HG03378 (cell line): ENCODE measurements around the gene KRTAP19-5.
"Not testable (repeated sequence)": the region's sequence is repeated elsewhere in the genome, so short reads cannot be mapped to it uniquely, and the experiment has no call there.

Experiments used
- ATAC-seq: cut with Tn5 transposase; IDR thresholded peaks from one replicate; pipeline ENCODE4 v1.9.1; 2021; ENCODE audit warnings: mild to moderate bottlenecking, moderate library complexity; ENCODE audit not compliant: unreplicated experiment

Gene KRTAP19-5

DNA sequence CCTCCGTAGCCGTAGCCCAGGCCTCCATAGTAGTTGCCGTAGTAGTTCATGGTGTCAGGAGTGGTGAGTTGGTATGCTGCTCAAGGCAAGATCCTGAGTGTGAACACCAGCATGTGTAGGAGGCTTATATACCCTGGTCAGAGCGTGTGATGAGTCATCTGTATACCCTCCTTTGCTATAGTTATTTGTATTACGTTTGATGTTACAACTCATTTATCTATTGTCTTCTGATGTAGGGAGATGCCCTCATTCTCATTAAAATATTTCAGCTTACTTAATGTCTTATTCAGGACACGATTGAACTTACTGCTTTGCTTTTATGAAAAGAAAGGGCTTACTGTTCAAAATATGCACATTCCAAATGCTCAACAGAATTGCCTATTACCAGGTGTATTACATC lies at the start of gene KRTAP19-5:
KRTAP19-5 (minus strand) TSS at position 101 of the 400 bp plus-strand sequence; CDS start at position 50, 51 bp downstream.
- ATAC-seq: no peak

DNA sequence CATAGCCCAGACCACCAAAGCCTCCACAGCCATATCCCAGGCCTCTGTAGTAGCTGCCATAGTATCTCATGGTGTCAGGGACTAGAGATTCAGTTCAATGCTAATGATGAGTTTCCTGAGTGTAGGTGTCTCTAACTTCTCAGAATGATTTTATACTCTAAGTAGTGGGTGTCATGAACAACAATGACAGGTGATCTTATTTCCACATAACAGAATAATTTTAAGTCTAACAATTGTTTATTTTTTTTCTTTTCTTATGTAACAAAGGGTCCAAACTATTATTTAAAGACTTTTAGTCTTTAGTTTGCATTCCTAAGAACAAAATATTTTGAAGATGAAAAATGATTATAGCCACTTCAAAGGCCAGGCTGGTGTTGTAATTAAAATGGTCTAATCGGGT lies 39.8 kb upstream of the KRTAP19-5 start, which contains the start of gene KRTAP19-6:
KRTAP19-6 (minus strand) TSS at position 101 of the 400 bp plus-strand sequence; CDS start at position 70, 31 bp downstream.
- ATAC-seq: no peak

GRCh38 chr21:30518876-30519275 lies 16.9 kb upstream of the KRTAP19-5 start:
- ATAC-seq: no peak

GRCh38 chr21:30515681-30516080 lies 13.7 kb upstream of the KRTAP19-5 start:
- ATAC-seq: no peak

GRCh38 chr21:30505621-30506205 lies 3.8 kb upstream of the KRTAP19-5 start:
- ATAC-seq: not testable (repeated sequence)

DNA sequence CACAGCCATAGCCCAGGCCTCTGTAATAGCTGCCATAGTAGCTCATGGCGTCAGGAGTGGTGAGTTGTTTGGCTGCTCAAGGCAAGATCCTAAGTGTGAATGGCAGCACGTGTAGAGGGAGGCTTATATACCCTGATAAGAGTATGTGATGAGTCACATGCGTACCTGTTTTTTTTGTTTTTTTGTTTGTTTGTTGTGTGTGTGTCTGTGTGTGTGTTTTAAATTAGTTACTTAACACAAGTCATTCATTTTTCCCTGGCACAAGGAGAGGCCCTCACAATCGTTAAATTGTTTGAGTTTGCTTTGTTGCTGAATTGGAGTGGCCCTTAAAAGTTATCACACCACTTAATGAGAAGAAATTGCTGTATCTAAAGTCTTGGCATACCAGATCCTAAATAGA lies 4.9 kb downstream of the KRTAP19-5 start, which contains the start of gene KRTAP19-4:
KRTAP19-4 (minus strand) TSS at position 101 of the 400 bp plus-strand sequence; CDS start at position 46, 55 bp downstream.
- no peak for ATAC-seq

GRCh38 chr21:30491963-30492428 lies 9.9 kb downstream of the KRTAP19-5 start, which contains the start of gene KRTAP19-3:
KRTAP19-3 (minus strand) TSS chr21:30492013; CDS start chr21:30491957, 56 bp downstream.
- no peak for ATAC-seq

DNA sequence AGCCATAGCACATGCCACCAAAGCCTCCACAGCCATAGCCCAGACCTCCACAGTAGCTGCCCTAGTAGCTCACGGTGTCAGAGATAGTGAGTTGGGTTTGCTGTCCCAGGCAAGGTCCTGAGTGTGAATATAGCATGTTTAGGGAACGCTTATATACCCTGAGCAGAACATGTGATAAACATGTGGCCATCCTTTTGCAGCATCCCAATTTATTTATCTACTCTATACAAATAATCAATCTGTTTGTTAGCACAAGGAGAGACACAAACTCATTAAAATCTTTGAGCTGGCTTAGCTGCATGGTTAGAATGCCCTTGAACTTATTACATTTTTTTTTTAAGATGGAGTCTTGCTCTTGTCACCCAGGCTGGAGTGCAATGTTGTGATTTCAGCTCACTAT lies 14.6 kb downstream of the KRTAP19-5 start, which contains the start of gene KRTAP19-2:
KRTAP19-2 (minus strand) TSS at position 101 of the 400 bp plus-strand sequence; CDS start at position 13, 88 bp downstream.
- no peak for ATAC-seq

GRCh38 chr21:30486180-30486579 lies 15.8 kb downstream of the KRTAP19-5 start:
- no peak for ATAC-seq

DNA sequence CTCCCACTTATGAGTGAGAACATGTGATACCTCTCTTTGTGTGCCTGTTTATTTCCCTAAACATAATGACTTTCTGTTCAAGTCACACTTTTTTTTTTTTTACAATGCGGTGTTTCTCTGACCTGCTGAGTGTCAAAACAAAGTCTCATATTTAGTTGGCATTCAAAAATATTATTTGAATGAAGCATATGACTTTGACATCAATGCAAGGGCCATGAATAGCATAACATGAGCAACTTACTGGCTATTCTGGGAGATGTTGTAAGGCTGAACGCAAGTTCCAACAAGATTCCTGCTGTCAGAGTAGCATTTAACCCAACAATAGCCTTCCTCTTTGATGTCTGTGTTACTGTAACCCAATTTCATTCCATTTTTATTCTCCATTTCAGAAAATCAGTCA lies 19.8 kb downstream of the KRTAP19-5 start:
- no peak for ATAC-seq

- ATAC-seq: no peak
These were observed 21.8 kb downstream of the KRTAP19-5 start, which contains the start of gene KRTAP19-1 for GRCh38 chr21:30480145-30480544. KRTAP19-1 (minus strand) TSS chr21:30480367; CDS start chr21:30480317, 50 bp downstream.

GRCh38 chr21:30479259-30479658 lies 22.7 kb downstream of the KRTAP19-5 start:
- no peak for ATAC-seq

GRCh38 chr21:30478004-30478403 lies 23.9 kb downstream of the KRTAP19-5 start:
- ATAC-seq: no peak

- no peak for ATAC-seq
These were observed 32.8 kb downstream of the KRTAP19-5 start for GRCh38 chr21:30468900-30469714.

GRCh38 chr21:30463713-30464112 lies 38.2 kb downstream of the KRTAP19-5 start:
- ATAC-seq: no peak
